ENCODE data around the gene GNAI1. TPM values are rescaled to one million over a fixed set of nuclear protein-coding genes. Genes with fewer than 3 reads are reported as not detected.

The GNAI1 gene
- total RNA-seq, 2 donors from 2014 or later, result 3.6 TPM

DNA sequence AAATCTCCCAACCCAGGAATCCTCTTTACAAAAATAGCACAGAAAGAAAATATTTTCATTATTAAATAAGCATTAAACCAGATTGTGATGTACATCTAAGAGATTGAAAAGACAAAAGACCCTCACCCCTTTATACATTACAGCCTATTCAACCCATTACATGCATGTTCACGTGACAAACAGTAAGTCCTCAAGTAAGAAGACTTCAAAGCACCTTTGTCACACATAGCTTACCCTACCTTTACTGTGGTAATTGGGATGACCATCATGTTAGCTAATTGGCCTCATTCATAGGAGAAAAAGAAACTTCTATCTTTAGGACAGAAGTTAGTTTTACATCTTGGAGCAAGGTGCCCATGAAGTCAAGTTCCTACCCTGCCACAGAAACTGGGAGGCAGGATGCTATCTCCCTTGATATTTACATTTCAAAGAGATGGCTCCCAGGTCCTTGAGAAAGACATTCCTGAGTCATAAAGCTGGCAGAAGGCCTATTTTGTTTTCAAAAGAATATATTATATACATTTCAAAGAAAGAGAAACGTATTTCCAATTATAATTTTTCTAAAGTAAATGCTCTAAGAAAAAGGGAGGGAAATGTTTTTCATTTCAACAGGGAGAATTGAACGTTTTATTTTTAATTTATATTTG is 48.1 kb downstream of the GNAI1 start:
- no peaks in the 10 kb centered on the region for H3K9me3 Mint-ChIP-seq
- no peak overlapping the region for H3K27ac Mint-ChIP-seq
- H3K36me3 Mint-ChIP-seq, result peaks cover 0 to 3% of the 10 kb centered on the region in 2 donors
- ATAC-seq (no peak), DNase-seq (ENCODE audit: low spot score in 2 of 2) (no peak)

DNA sequence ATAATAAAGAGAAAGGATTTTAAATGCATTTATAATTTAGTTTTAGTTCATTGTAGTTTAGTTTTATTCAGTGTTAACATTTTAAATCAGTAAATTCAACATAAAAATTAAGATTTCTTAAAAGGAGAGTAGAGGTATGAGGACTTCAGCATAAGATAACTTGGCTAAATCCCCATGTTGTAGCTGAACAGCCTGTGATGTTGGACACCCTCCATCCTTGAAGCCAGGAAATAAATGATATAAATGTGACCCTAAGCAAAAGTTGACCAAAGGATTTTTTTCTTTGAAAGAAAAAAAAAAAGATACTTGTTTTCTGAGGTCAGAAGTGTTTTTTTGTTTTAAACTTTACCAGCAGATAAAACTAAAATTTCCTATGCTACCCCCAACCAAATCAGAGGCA is 48.7 kb downstream of the GNAI1 start:
- Mint-ChIP-seq H3K9me3 (no peaks in the 10 kb centered on the region), H3K27ac (no peak overlapping the region), H3K36me3 (no peaks in the 10 kb centered on the region)
- DNase-seq (ENCODE audit: low spot score in 2 of 2) (no peak), ATAC-seq (no peak)

DNA sequence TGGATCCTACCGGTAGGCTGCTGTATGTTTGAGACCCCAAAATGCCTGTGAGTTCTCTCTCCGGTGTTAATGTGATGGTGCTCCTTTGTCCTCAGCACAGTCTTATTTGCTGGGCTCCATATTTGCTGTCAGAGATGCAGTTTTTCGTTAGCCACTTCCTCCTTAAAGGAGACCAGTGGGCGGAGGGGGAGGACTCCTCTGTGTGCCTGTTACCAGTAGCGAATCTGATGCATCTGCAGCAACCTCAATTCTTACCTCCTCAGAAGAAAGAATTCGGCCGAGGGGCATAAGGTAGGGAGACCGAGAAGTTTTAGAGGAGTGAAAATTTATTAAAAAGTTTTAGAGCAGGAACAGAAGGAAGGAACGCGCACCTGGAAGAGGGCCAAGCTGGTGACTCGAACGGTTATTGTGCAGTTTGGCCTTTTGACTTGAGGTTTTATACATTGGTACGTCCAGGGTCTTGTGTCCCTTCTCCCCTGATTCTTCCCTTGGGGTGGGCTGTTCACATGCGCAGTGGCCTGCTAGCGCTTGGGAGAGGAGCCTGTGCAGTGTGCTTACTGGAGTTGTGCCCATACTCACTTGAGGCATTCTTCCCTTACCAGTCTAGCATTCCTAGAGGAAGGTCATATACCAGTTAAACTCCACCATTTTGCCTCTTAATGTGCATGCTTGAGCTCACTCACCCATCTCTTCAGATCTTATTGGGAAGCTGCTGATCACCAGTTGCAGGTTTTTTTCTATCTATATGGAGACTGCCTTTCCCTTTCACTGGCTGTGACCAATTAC is 49.5 kb downstream of the GNAI1 start:
- Mint-ChIP-seq H3K27ac (no peak overlapping the region), H3K36me3 (no peaks in the 10 kb centered on the region), H3K9me3 (no peaks in the 10 kb centered on the region)
- no peak for ATAC-seq
- no peak for DNase-seq (ENCODE audit: low spot score in 2 of 2)

DNA sequence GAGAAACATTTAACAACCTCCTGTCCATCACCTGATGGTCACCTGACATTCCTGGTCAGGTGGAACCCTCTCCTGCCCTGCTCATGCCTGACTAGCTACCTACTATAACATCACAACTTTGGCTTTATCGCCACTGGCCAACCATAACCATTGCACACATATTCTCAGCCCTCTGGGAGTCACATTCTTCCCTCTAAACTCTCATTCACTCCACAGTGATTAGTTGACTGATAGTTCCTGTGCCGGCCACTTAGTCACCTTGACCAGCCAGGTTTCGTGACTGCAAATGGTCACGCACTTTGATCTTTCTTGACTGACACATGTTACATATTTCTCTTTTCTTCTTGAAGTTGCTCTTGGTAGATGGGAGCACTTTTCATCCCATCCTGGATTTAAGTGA is 50.1 kb downstream of the GNAI1 start:
- Mint-ChIP-seq H3K9me3 (no peaks in the 10 kb centered on the region), H3K36me3 (no peaks in the 10 kb centered on the region), H3K27ac (no peak overlapping the region)
- DNase-seq (ENCODE audit: low spot score in 2 of 2) (no peak), ATAC-seq (no peak)

DNA sequence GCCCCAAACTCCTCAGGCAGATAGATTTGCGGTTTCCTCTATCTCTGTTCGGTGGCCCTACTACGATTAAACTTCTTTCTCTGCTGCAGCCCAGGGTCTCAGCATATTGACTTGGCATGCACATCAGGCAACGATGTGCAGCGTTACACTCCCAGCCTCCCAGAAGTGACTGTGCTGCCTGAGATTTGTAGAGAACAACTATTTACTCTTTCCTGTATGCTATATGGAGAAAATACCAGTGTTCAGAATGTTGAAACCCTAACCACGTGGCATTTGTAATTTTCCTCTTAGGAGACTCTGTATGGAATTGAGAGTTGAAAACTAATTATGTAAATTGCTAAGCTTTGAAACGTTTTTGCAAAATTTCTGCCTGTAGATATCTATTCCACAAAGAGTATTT is 50.9 kb downstream of the GNAI1 start:
- Mint-ChIP-seq H3K27ac (no peak overlapping the region), H3K9me3 (no peaks in the 10 kb centered on the region)
- no peak for DNase-seq (ENCODE audit: low spot score in 2 of 2)

DNA sequence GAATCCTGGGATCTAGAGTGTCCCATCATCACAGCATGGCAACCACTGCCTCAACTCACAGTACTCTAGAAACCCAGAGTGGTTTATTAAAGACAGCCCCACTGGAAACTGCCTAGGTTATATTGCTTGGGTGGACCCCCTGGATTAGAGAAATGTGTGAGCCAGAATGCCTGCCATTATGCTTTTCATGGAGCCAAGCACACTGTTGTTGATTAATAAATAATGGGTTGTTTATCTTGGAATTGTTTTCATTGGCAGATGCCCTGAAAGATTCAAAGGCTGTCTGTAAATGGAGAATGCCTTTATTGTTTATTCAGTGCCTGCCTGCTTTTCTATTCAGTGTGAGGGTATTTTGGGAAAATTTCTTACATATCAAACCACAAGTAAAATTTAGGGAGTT is 52.1 kb downstream of the GNAI1 start:
- no peak for DNase-seq (ENCODE audit: low spot score in 2 of 2)
- no peak for ATAC-seq
- Mint-ChIP-seq H3K36me3 (no peaks in the 10 kb centered on the region), H3K27ac (no peak overlapping the region), H3K9me3 (no peaks in the 10 kb centered on the region)

More for the DNA sequence above, 50.9 kb downstream of the GNAI1 start:
- no peak for ATAC-seq
- no peaks in the 10 kb centered on the region for H3K36me3 Mint-ChIP-seq

DNA sequence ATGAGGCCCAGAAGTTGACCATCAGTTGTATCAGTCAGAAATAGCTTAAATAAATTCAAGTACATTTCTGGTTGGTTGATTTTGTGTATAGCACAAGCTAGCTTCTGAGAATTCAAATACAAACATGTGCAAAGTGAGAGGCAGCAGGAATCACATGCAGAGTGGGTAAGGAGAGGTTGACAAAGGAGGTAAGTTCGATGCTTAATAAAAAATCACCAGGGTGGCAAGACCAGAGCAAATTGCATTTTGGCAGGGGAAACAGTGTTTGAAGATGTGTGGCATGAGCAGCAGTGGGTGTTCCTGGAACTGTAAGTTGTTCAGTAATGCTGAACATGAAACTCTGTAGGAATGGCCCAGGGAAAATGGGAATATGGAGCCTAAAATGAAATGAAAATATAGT is 52.6 kb downstream of the GNAI1 start:
- no peaks in the 10 kb centered on the region for H3K36me3 Mint-ChIP-seq
- no peak for DNase-seq (ENCODE audit: low spot score in 2 of 2)
- H3K27ac Mint-ChIP-seq, result no peak overlapping the region
- no peak for ATAC-seq
- no peaks in the 10 kb centered on the region for H3K9me3 Mint-ChIP-seq

DNA sequence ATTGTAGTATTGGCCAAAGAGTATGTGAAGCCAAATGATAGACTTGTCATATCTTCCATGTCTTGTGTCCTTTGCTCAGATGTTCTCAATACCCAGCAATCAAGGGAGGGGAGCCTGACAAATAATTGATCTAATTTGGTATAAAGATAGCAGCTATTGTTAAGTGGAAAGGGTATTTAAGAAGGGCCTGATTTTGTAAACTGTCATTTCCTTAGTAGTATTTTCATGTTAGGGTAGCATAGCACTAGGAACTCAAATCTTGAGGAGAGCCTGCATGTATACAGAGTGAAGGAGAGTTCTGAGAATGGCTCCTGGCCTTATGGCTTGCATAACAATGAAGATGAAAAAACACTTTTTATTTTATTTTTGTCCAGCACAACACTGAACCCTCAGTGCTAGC is 53.1 kb downstream of the GNAI1 start:
- Mint-ChIP-seq H3K27ac (no peak overlapping the region), H3K9me3 (no peaks in the 10 kb centered on the region), H3K36me3 (no peaks in the 10 kb centered on the region)
- DNase-seq (ENCODE audit: low spot score in 2 of 2) (no peak), ATAC-seq (no peak)

DNA sequence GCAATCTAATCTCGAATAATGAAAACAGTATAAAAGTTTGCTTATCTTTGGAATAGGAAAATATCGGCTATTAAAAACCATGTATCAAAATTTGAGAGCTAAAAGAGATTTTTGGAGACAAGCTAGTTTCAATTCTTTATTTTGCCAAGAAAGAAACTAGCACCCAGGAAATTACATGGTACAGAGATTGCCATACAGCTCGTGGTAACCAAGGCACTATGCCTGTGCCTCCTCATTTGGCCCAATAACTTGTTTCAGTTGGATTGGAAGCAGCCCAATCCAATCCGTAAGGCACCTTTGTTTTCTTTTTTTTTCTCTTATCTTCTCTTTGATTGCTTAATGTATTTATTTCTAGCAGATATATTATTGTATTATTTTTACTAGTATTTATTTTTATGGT is 55.0 kb downstream of the GNAI1 start:
- ATAC-seq, result no peak
- Mint-ChIP-seq H3K36me3 (no peaks in the 10 kb centered on the region), H3K9me3 (no peaks in the 10 kb centered on the region), H3K27ac (no peak overlapping the region)
- no peak for DNase-seq (ENCODE audit: low spot score in 2 of 2)

DNA sequence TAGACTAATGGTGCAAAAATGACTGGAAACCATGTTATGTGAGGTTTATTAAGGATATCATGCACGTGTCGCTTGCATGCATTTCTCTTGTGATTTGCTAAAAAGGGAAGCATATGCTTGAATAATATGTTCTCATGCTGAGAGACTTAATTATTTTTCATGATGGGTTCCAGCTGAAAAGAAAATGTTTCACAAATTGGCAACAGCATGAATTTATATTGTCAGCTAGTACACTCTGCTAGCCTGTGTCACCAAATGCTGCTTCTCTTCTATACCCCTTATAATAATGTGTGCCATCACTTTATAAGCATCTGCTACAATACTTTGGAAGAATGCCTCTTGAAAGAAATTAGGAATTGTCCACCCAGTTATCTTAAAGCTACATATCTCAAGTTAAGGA is 63.0 kb downstream of the GNAI1 start:
- ATAC-seq, result no peak
- no peaks in the 10 kb centered on the region for H3K9me3 Mint-ChIP-seq
- H3K27ac Mint-ChIP-seq, result no peak overlapping the region
- no peaks in the 10 kb centered on the region for H3K36me3 Mint-ChIP-seq
- no peak for DNase-seq (ENCODE audit: low spot score in 2 of 2)

DNA sequence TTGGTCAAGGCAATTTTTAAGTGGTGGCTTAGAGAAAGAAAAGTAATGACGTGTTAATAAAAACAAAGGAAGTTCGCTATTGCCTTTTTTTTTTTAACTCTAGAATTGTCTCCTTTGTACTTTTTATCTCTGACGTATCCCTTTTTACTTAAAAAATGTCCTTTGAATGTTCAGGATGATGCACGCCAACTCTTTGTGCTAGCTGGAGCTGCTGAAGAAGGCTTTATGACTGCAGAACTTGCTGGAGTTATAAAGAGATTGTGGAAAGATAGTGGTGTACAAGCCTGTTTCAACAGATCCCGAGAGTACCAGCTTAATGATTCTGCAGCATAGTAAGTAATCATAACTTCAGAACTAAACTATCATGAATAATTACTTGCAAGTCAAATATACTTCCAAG is 64.4 kb downstream of the GNAI1 start:
- Mint-ChIP-seq H3K36me3 (no peaks in the 10 kb centered on the region), H3K27ac (no peak overlapping the region), H3K9me3 (no peaks in the 10 kb centered on the region)
- DNase-seq (ENCODE audit: low spot score in 2 of 2), result no peak
- no peak for ATAC-seq

DNA sequence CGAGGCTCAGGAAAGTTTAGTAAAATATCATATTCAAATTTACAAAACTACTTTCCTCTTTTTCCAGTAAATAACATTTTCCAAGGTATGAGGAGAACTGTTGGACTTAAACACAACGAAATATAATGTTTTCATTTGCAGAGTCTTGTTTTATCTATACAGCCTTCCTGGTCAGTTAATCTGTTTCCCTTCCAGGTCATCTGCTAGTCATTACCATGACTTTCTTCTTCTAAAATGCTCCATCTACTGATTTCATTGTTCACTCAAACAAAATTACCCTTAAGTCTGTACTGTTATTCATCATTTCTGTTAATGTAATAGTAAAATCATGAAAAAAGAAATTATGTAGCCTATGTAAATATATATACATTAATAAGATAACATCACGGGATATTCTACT is 69.8 kb downstream of the GNAI1 start:
- Mint-ChIP-seq H3K36me3 (no peaks in the 10 kb centered on the region), H3K27ac (no peak overlapping the region), H3K9me3 (peaks cover 0 to 3% of the 10 kb centered on the region in 2 donors)
- no peak for ATAC-seq
- no peak for DNase-seq (ENCODE audit: low spot score in 2 of 2)

DNA sequence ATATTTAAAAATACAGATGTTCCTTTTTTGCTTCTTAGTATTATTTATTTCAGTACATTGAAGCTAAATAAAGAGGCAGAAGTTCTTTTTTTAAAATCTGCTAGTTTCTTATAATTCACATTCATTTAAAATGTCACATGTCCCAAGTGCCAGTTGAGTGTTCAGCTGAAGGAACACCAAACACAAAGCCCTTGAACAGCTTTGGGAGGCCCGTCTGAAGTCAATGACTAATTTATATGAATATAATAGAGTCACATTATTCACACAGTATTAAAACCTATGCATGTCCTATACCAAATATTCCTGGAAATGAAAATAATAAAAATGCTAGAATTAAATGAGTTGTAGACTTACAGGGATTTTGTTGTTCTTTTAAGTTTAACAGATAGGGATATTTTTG is 70.3 kb downstream of the GNAI1 start:
- peaks cover 0 to 3% of the 10 kb centered on the region in 2 donors for H3K9me3 Mint-ChIP-seq
- H3K27ac Mint-ChIP-seq, result no peak overlapping the region
- DNase-seq (ENCODE audit: low spot score in 2 of 2), result no peak
- no peaks in the 10 kb centered on the region for H3K36me3 Mint-ChIP-seq
- ATAC-seq, result no peak

DNA sequence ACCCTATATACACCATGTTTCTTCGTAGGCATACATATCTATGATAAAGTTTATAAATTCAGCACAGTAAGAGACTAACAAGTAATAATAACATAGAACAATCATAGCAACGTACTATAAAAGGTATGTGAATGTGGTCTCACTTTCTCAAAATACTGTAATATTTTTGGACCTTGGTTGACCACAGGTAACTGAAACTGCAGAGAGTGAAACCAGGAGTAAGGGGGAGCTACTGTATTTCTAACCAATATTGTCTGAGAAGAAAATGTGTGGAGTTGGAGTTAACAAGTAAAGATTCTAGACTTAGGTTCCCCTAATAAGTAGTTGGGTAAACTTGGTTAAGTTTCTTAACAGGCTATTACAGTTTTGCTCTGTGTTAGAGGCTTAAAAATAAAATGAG is 72.1 kb downstream of the GNAI1 start:
- DNase-seq (ENCODE audit: low spot score in 2 of 2) (no peak), ATAC-seq (no peak)
- no peak overlapping the region for H3K27ac Mint-ChIP-seq
- peaks cover 0 to 4% of the 10 kb centered on the region in 2 donors for H3K36me3 Mint-ChIP-seq
- H3K9me3 Mint-ChIP-seq, result peaks cover 0 to 3% of the 10 kb centered on the region in 2 donors

DNA sequence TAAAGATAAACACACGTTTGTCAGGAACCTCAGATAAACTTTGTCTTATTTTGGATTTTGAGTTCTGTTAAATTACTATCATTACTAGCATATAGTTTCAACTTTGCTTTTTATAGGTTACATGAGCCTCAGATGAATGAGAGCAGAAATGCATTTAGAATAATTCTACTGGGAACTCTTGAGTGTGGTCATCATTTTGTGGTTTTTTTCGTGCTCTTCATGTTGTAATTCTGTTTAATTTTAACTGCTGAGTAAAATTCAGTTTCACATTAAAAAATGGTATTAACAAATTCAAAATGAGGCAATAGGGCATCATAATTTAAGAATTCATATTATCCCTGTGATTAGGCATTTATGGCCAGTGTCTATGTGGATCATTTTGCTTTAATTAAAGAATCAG is 72.9 kb downstream of the GNAI1 start:
- H3K27ac Mint-ChIP-seq, result no peak overlapping the region
- peaks cover 0 to 3% of the 10 kb centered on the region in 2 donors for H3K9me3 Mint-ChIP-seq
- no peak for DNase-seq (ENCODE audit: low spot score in 2 of 2)
- H3K36me3 Mint-ChIP-seq, result peaks cover 0 to 4% of the 10 kb centered on the region in 2 donors
- no peak for ATAC-seq

DNA sequence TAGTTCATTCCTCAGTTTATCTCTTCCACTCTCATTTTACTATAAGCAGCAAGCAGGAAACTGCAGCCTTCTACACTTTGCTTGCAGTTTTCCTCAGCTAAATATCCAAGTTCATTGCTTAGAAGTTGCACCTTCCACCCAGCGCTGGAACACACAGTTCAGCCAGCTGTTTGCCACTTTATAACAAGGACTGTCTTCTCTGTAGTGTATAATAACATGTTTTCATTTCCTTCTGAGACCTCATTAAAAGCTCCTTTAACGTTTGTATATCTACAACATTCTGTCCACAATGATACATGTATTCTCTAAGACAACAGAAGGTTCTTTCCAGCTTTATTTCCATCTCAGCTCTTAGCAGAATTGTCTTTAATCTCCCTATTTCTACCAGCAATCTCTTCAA is 74.1 kb downstream of the GNAI1 start:
- Mint-ChIP-seq H3K36me3 (peaks cover 0 to 4% of the 10 kb centered on the region in 2 donors), H3K27ac (no peak overlapping the region), H3K9me3 (peaks cover 0 to 3% of the 10 kb centered on the region in 2 donors)
- ATAC-seq (no peak), DNase-seq (ENCODE audit: low spot score in 2 of 2) (no peak)

DNA sequence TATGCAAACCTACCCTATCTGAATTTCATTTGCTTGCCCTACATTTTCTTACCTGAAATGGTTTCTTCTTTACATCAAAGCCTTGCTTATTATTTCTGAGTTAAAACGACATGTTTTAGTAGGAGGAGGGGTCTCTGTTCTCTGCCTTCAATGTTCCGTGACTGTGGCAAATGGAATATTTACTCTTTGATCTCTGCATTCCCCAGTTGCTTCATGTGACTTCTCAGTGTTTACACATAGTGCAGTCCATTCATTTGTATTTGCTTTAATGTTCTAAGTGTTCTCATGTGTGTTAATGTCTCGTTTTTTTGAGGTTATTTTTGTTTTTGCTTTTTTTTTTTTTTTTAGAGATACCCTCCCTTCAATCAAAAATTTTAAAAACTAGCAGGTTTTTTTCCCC is 75.8 kb downstream of the GNAI1 start:
- Mint-ChIP-seq H3K27ac (no peak overlapping the region), H3K9me3 (peaks cover 0 to 3% of the 10 kb centered on the region in 2 donors), H3K36me3 (peaks cover 0 to 4% of the 10 kb centered on the region in 2 donors)
- ATAC-seq (no peak), DNase-seq (ENCODE audit: low spot score in 2 of 2) (no peak)

DNA sequence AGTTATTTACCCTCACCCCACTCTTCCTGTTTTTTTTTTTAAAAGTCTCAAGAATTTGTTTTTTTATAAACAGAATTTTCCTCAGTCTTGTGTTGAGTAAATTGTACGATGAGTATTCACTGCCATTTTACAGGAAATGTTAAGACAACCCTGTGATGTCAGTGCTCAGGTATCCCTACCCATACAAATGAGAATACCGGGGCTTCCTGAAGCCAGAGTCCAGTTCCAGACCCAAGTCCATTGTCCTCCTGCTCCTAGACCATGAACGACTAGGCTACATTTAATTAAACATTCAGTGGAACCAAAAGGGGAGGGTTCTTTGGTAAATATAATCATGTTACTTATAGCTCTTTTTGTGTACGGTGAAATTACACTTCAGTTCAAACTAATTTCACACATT is 79.2 kb downstream of the GNAI1 start:
- DNase-seq (ENCODE audit: low spot score in 2 of 2), result no peak
- no peak for ATAC-seq
- no peak overlapping the region for H3K27ac Mint-ChIP-seq
- H3K36me3 Mint-ChIP-seq, result peaks cover 0 to 4% of the 10 kb centered on the region in 2 donors
- no peaks in the 10 kb centered on the region for H3K9me3 Mint-ChIP-seq

Measured in activated naive CD4-positive, alpha-beta T cell treated with anti-CD3 and anti-CD28 coated beads, Interleukin-2, amount 50 U/mL, for 72 hours (primary cell).